Psoas muscle (tissue), 8 donors: ENCODE results near the gene KLHL35. TPM values are rescaled to one million over a fixed set of nuclear protein-coding genes. Genes with fewer than 3 reads are reported as not detected.
"Not testable (repeated sequence)": the region's sequence is repeated elsewhere in the genome, so short reads cannot be mapped to it uniquely, and the experiment has no call there.

ENCODE experiments used
- ATAC-seq, 4 donors: fragments of 200-7000 bp; cut with Tn5 transposase; one replicate each; pipeline ENCODE4 v1.9.1; 2020; ENCODE audit warnings: moderate library complexity in 3 of 4, mild to moderate bottlenecking in 2 of 4
- DNase-seq, 2 donors: peaks; one replicate each; pipeline ENCODE4 v3.0.0-alpha.2; 2020
- H3K27ac ChIP-seq: fragments of 200-600 bp; one replicate; pipeline ENCODE4 v1.8.0; 2022
- H3K27me3 ChIP-seq, 3 donors: fragments of 200-600 bp in 1 of 3; one replicate each; pipeline versions ENCODE4 v1.6.1 to v1.8.0; 2013 to 2022; ENCODE audit warnings: low read length in 2 of 3, mild to moderate bottlenecking in 2 of 3, moderate library complexity in 1 of 3; ENCODE audit not compliant: insufficient read depth in 3 of 3
- H3K36me3 ChIP-seq, 2 donors: fragments of 200-600 bp in 1 of 2; one replicate each; pipeline versions ENCODE4 v1.6.1 to v1.8.0; 2013 to 2022; ENCODE audit warnings: low read depth in 1 of 2, mild to moderate bottlenecking in 1 of 2, moderate library complexity in 1 of 2; ENCODE audit not compliant: insufficient read depth in 1 of 2
- H3K4me1 ChIP-seq: fragments of 200-600 bp; one replicate; pipeline ENCODE4 v1.8.0; 2022
- H3K4me3 ChIP-seq: fragments of 200-600 bp; one replicate; pipeline ENCODE4 v1.8.0; 2022; ENCODE audit warnings: mild to moderate bottlenecking
- H3K9me3 ChIP-seq: fragments of 200-600 bp; one replicate; pipeline ENCODE4 v1.8.0; 2022
- WGBS, 3 donors: extraction: QIAGEN DNeasy Blood & Tissue Kit; methylation state at CpG; one replicate each; pipeline versions ENCODE4 v1.1.6 to v1.1.7; 2013; 5-methylcytosine and 5-hydroxymethylcytosine counted together
- intact Hi-C, 2 donors: fragments of 100-400 bp; cut with DNase I; formaldehyde crosslinking; loops; one replicate each; pipeline versions ENCODE4 v1.11.0 to v1.14.2; 2022
- polyA plus RNA-seq, 3 donors: library from polyadenylated mRNA; stranded (reverse); fragments of 200-250 nt; gene quantifications; one replicate each; pipeline ENCODE4 v1.2.3, GENCODE V29; 2013
- total RNA-seq, 4 donors: library from RNA; stranded (reverse); fragmentation: NEBNext Ultra II Directional in 2 of 4; extraction: Animal tissue kit (Norgen Biotek cat#: 25700) in 2 of 4; gene quantifications; one replicate each; pipeline versions ENCODE4 v1.2.1 to v1.2.4, GENCODE V29; 2021 to 2023
- TF ChIP-seq, protein P1 (sequence below): fragments of 200-600 bp; IDR thresholded peaks from one replicate; pipeline ENCODE4 v1.8.0; 2022; ENCODE audit warnings: antibody characterized with exemption
- donor health status: healthy with polysubstance abuse.
- donor health status: DM: no; HTN: no; CAD: no; lungs with moderate emphysema.
- donor health status: Bipolar disorder and iron deficiency.
- donor health status: healthy.
- donor health status: DM: yes; HTN: yes; CAD: no.
- donor health status: DM: no; HTN: no; CAD: no.
- donor health status: DM: no; HTN: no; CAD: no.
- donor health status: DM: yes; HTN: yes; CAD: no.

KLHL35 gene
- total and polyA plus RNA-seq, 7 donors = 0.34 to 4.1 (median 0.56) TPM

DNA sequence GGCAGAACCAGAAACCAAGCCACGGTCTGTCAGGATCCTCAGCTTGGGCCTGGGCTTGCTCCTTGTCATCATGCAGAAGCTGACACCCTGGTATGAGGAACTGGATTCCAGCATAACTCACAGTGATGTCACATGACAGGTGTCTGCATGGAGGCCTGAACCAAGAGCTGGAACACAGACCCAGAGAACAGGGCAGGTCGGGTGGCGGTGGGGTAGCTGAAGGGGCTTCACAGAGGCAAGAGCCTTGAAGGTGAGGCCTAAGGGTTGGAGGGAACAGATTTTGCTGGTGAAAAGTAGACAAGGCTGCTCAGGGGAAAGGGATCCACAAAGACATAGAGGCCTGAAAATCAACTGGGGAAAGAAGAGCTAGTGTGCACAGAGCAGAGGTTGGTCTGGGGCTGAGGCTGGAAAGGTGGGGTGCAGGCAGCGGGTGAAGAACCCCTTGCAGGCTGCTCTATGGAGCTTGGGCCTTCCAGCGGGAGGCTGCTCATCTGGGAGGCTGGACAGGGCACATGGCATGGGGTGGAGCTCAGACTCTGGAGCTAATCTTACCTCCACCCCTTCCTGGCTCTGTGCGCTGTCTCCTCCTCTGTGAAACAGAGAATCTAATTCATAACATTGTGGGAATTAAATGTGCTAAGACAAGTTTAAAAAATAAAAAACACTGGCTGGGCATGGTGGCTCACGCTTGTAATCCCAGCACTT, 52.1 kb downstream of the KLHL35 start:
- Histone ChIP-seq H3K27ac (no peak overlapping the region), H3K4me3 (no peak overlapping the region), H3K27me3 (no peaks in the 10 kb centered on the region), H3K9me3 (no peaks in the 10 kb centered on the region), H3K36me3 (no peaks in the 10 kb centered on the region), H3K4me1 (no peaks in the 10 kb centered on the region)
- intact Hi-C loops = loop anchor here in 1 of 2 donors (10.0 kb wide), 1 partner anchor 236 kb away; no protein-coding TSS in a partner anchor
- TF ChIP-seq, protein P1, sequence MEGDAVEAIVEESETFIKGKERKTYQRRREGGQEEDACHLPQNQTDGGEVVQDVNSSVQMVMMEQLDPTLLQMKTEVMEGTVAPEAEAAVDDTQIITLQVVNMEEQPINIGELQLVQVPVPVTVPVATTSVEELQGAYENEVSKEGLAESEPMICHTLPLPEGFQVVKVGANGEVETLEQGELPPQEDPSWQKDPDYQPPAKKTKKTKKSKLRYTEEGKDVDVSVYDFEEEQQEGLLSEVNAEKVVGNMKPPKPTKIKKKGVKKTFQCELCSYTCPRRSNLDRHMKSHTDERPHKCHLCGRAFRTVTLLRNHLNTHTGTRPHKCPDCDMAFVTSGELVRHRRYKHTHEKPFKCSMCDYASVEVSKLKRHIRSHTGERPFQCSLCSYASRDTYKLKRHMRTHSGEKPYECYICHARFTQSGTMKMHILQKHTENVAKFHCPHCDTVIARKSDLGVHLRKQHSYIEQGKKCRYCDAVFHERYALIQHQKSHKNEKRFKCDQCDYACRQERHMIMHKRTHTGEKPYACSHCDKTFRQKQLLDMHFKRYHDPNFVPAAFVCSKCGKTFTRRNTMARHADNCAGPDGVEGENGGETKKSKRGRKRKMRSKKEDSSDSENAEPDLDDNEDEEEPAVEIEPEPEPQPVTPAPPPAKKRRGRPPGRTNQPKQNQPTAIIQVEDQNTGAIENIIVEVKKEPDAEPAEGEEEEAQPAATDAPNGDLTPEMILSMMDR = no peak
- peak in 2 of 4 donors; percentile 34 to 55 for ATAC-seq
- WGBS, 3 donors = 56 to 71% (median 69%) methylated on average over 7 of the region's 7 CpGs
- DNase-seq = no peak

DNA sequence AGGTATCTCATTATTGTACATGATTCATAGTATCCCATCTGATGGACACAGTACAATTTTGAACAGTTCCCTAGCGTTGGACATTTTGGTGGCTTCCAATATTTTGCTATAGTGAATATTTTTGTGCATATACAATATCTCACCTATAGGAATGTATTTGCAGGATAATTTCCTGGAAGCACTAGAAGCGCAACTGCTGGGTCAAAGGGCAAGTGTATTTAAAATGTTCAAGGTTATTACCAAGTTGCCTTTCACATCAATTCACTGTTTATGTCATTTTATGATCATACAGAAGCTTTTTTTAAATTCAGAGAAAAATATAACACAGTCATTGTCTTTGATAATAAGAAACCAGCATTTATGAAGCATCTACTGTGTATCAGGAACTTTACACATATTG, 52.8 kb downstream of the KLHL35 start:
- no peaks in the 10 kb centered on the region for H3K9me3 ChIP-seq
- no peaks in the 10 kb centered on the region for H3K27me3 ChIP-seq
- H3K27ac ChIP-seq = no peak overlapping the region
- 90 to 99% (median 94%) methylated on average over 2 of the region's 2 CpGs for WGBS, 3 donors
- TF ChIP-seq, protein P1 = no peak
- ATAC-seq (no peak), DNase-seq (no peak)
- intact Hi-C loops = loop anchor here in 1 of 2 donors (10.0 kb wide), 1 partner anchor 235 kb away; no protein-coding TSS in a partner anchor
- H3K36me3 ChIP-seq = no peaks in the 10 kb centered on the region
- no peaks in the 10 kb centered on the region for H3K4me1 ChIP-seq
- no peak overlapping the region for H3K4me3 ChIP-seq

DNA sequence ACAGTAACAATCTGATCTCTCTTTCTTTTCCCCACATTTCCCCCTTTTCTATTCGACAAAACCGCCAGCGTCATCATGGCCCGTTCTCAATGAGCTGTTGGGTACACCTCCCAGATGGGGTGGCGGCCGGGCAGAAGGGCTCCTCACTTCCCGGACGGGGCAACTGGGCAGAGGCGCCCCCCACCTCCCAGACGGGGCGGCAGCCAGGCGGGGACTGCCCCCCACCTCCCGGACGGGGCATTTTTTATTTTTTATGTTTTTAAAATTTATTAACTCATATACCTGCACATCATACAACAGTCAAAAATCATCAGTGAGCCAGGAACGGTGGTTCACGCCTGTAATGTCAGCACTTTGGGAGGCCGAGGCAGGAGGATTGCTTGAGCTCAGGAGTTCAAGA, 54.2 kb downstream of the KLHL35 start:
- H3K4me3 ChIP-seq, H3K27ac ChIP-seq, H3K4me1 ChIP-seq, intact Hi-C loops, ATAC-seq, H3K27me3 ChIP-seq, H3K9me3 ChIP-seq, DNase-seq, H3K36me3 ChIP-seq: not testable (repeated sequence)
- 93 to 95% (median 93%) methylated on average over 17 of the region's 17 CpGs for WGBS, 3 donors

DNA sequence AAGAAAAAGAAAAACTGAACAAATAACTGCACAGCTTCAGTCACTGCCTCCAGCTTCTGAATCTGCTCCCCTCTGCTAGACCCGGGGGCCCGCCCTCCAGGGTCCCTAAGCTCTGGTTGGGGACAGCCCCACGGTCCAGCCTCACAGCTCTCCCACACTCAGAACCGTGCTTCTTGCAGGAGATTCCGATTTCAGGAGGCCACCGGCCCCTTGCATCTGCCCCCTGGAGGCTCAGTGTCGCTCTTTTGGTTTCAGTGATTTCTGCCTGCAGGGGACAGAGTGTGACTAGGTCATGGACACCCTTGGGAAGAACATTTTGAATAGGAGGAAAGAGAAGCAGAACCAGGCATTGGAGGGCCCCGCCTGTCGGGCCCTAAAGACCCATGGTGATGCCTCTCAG, 56.8 kb downstream of the KLHL35 start:
- Histone ChIP-seq H3K4me1 (no peaks in the 10 kb centered on the region), H3K27ac (no peak overlapping the region), H3K9me3 (no peaks in the 10 kb centered on the region), H3K36me3 (no peaks in the 10 kb centered on the region), H3K4me3 (no peak overlapping the region), H3K27me3 (no peaks in the 10 kb centered on the region)
- ATAC-seq (no peak), DNase-seq (no peak)
- WGBS, 3 donors = 74 to 81% (median 77%) methylated on average over 9 of the region's 9 CpGs
- intact Hi-C loops = no loop called here
- TF ChIP-seq, protein P1 = no peak

DNA sequence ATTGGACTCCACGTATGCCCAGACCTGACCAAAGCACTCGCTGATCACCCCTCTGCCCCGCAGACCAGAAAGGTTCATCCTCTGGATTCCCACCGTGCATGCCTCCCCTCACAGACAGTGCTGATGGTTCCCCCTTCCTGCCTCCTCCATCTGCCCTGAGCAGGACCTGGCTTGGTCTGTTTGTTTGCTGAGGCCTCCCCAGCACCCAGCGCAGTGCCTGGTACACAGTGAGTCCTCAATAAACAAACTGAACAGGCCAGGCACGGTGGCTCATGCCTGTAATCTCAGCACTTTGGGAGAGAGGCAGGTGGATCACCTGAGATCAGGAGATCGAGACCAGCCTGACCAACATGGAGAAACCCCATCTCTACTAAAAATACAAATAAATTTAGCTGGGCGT, 57.4 kb downstream of the KLHL35 start:
- Histone ChIP-seq H3K36me3 (no peaks in the 10 kb centered on the region), H3K27me3 (no peaks in the 10 kb centered on the region), H3K27ac (no peak overlapping the region), H3K9me3 (no peaks in the 10 kb centered on the region), H3K4me3 (no peak overlapping the region), H3K4me1 (no peaks in the 10 kb centered on the region)
- intact Hi-C loops = no loop called here
- ATAC-seq (no peak), DNase-seq (no peak)
- TF ChIP-seq, protein P1 = no peak
- WGBS, 3 donors = 88 to 93% (median 91%) methylated on average over 8 of the region's 8 CpGs
